Measurements from ENCODE around the gene FLT1.

FLT1 gene

GRCh38 chr13:28475916-28476725 lies 18.8 kb downstream of the FLT1 start:
- peak; percentile 94 for DNase-seq (ENCODE audit: low read depth in 2 of 2)
- no peak for TF ChIP-seq CTCF (IDR thresholded peaks at IDR 0.05; ENCODE audit: low read depth, low read length)

GRCh38 chr13:28474491-28475134 lies 20.3 kb downstream of the FLT1 start:
- peak in 1 of 2 donors; percentile 73 for DNase-seq (ENCODE audit: low read depth in 2 of 2)
- H3K4me3 ChIP-seq (replicated peaks in 1 of 2; ENCODE audit: low read depth in 2 of 2, low read length in 2 of 2), result no peak overlapping the region
- TF ChIP-seq CTCF (IDR thresholded peaks at IDR 0.05; ENCODE audit: low read depth, low read length), result no peak

More at GRCh38 chr13:28475916-28476725, 18.8 kb downstream of the FLT1 start:
- H3K4me3 ChIP-seq (replicated peaks in 1 of 2; ENCODE audit: low read depth in 2 of 2, low read length in 2 of 2), result no peak overlapping the region

- TF ChIP-seq CTCF (IDR thresholded peaks at IDR 0.05; ENCODE audit: low read depth, low read length), result no peak
- DNase-seq (ENCODE audit: low read depth in 2 of 2), result no peak
- H3K4me3 ChIP-seq (replicated peaks in 1 of 2; ENCODE audit: low read depth in 2 of 2, low read length in 2 of 2), result no peak overlapping the region
Observed at GRCh38 chr13:28473044-28473443, 21.9 kb downstream of the FLT1 start.

DNA sequence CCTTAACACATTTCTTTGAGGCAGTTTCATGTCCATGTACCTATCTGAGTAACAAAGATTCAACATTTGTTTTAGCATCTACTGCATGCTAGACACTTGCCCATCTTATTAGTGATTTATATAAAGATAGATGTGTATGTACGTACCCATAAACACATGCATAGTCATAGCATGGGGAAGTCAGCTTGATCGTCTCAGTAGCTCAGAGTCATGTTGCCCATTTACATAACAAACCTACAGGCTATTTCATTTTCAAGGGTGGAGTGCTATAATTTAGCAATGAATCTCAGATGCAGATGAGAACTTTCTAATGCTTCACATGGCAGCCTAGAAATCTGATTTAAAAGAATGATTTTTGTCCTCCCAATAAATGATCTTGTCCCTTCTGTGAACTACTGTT lies 23.5 kb downstream of the FLT1 start:
- TF ChIP-seq CTCF (IDR thresholded peaks at IDR 0.05; ENCODE audit: low read depth, low read length), result no peak
- DNase-seq (ENCODE audit: low read depth in 2 of 2), result no peak
- no peak overlapping the region for H3K4me3 ChIP-seq (replicated peaks in 1 of 2; ENCODE audit: low read depth in 2 of 2, low read length in 2 of 2)

DNA sequence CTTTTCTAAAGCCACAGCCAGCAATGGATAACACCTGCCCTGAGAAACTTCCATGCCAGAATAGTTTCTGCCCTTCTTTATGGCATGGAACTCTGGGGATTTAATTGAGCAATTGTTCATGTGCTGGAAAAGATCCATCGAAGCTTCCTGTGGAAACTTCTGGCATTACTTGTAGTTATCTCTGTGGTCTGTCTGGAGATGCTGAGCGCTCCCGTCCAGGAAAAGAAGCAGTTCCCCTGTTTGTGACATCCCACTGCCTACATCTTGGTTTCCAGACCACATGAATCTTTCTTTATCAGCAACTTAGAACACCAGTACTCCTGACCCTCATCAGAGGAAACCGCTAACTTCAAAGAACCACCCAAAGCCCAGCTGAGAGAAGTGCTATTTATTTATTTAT lies 24.6 kb downstream of the FLT1 start:
- peak in 1 of 2 donors; percentile 81 for DNase-seq (ENCODE audit: low read depth in 2 of 2)
- TF ChIP-seq CTCF (IDR thresholded peaks at IDR 0.05; ENCODE audit: low read depth, low read length), result no peak

GRCh38 chr13:28469316-28469715 lies 25.6 kb downstream of the FLT1 start:
- TF ChIP-seq CTCF (IDR thresholded peaks at IDR 0.05; ENCODE audit: low read depth, low read length), result no peak
- DNase-seq (ENCODE audit: low read depth in 2 of 2), result no peak
- no peak overlapping the region for H3K4me3 ChIP-seq (replicated peaks in 1 of 2; ENCODE audit: low read depth in 2 of 2, low read length in 2 of 2)

More for the DNA sequence above, 24.6 kb downstream of the FLT1 start:
- no peak overlapping the region for H3K4me3 ChIP-seq (replicated peaks in 1 of 2; ENCODE audit: low read depth in 2 of 2, low read length in 2 of 2)

All from cardiac fibroblast (primary cell).